ENCODE results near the gene CERS2.

DNA sequence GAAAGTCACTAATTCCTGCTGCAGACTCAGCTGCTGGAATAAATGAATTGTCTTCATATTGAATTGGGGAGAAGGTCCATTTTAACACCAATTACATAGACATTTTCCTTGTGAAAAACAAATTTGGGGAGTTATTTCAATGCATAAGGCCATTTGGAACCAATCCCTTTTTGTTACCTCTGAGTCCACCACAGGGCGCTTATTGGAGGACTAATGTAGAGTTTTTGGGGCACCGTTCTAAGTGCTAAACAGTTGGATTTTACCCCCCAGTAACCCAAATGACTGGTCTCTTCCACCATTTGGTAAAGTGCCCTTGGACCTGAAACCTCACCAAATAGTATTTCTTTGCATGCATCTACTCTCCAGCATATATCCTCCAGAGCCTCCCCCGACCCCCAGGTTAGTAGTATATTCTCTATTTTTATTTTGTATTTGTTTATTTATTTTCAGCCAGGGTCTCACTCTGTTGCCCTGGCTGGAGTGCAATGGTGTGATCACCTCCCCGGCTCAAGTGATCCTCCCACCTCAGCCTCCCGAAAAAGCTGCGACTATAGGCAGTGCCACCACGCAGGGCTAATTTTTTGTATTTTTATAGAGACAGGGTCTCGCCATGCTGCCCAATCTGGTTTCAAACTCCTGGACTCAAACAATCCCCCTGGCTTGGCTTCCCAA lies 35.2 kb upstream of the CERS2 start:
- TF ChIP-seq CEBPB (IDR thresholded peaks at IDR 0.05; ENCODE audit: low read depth, low read length) = no peak
- TF ChIP-seq, protein P1, sequence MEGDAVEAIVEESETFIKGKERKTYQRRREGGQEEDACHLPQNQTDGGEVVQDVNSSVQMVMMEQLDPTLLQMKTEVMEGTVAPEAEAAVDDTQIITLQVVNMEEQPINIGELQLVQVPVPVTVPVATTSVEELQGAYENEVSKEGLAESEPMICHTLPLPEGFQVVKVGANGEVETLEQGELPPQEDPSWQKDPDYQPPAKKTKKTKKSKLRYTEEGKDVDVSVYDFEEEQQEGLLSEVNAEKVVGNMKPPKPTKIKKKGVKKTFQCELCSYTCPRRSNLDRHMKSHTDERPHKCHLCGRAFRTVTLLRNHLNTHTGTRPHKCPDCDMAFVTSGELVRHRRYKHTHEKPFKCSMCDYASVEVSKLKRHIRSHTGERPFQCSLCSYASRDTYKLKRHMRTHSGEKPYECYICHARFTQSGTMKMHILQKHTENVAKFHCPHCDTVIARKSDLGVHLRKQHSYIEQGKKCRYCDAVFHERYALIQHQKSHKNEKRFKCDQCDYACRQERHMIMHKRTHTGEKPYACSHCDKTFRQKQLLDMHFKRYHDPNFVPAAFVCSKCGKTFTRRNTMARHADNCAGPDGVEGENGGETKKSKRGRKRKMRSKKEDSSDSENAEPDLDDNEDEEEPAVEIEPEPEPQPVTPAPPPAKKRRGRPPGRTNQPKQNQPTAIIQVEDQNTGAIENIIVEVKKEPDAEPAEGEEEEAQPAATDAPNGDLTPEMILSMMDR (conservative IDR thresholded peaks at IDR 0.05; ENCODE audit: low read depth, low read length) = no peak
- TF ChIP-seq POLR2A (IDR thresholded peaks at IDR 0.05; ENCODE audit: low read depth, low read length) = no peak
- TF ChIP-seq, protein P2, sequence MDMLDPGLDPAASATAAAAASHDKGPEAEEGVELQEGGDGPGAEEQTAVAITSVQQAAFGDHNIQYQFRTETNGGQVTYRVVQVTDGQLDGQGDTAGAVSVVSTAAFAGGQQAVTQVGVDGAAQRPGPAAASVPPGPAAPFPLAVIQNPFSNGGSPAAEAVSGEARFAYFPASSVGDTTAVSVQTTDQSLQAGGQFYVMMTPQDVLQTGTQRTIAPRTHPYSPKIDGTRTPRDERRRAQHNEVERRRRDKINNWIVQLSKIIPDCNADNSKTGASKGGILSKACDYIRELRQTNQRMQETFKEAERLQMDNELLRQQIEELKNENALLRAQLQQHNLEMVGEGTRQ (IDR thresholded peaks at IDR 0.05; ENCODE audit: low read depth, low read length) = no peak
- no peak for TF ChIP-seq RFX5 (IDR thresholded peaks at IDR 0.05; ENCODE audit: low read depth, low read length)
- no peak for TF ChIP-seq NFE2L2 (IDR thresholded peaks at IDR 0.05; ENCODE audit: low read depth, low read length)
- TF ChIP-seq SMC3 (IDR thresholded peaks at IDR 0.05; ENCODE audit: low read depth, low read length) = no peak
- TF ChIP-seq BHLHE40 (IDR thresholded peaks at IDR 0.05; ENCODE audit: low read depth, low read length) = no peak
- TF ChIP-seq RAD21 (IDR thresholded peaks at IDR 0.05; ENCODE audit: low read length) = no peak
- TF ChIP-seq, protein P3, sequence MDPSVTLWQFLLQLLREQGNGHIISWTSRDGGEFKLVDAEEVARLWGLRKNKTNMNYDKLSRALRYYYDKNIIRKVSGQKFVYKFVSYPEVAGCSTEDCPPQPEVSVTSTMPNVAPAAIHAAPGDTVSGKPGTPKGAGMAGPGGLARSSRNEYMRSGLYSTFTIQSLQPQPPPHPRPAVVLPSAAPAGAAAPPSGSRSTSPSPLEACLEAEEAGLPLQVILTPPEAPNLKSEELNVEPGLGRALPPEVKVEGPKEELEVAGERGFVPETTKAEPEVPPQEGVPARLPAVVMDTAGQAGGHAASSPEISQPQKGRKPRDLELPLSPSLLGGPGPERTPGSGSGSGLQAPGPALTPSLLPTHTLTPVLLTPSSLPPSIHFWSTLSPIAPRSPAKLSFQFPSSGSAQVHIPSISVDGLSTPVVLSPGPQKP (IDR thresholded peaks at IDR 0.05; ENCODE audit: borderline replicate concordance, low read depth, low read length) = no peak
- no peak for TF ChIP-seq CHD1 (IDR thresholded peaks at IDR 0.05; ENCODE audit: low read depth, low read length)
- no peak for TF ChIP-seq RCOR1 (IDR thresholded peaks at IDR 0.05; ENCODE audit: insufficient replicate concordance, low read length)
- TF ChIP-seq MAZ (IDR thresholded peaks at IDR 0.05; ENCODE audit: borderline replicate concordance, low read depth, low read length) = no peak
